GM12874 (cell line): ENCODE data around the gene MAP3K7CL.

Source experiments
- TF ChIP-seq, protein P1 (sequence below): IDR thresholded peaks from 2 replicates; pipeline ENCODE4 v1.5.1; 2011; ENCODE audit warnings: low read depth, mild to moderate bottlenecking, control low read depth, low read length, moderate library complexity; ENCODE audit not compliant: insufficient read depth

Gene MAP3K7CL

DNA sequence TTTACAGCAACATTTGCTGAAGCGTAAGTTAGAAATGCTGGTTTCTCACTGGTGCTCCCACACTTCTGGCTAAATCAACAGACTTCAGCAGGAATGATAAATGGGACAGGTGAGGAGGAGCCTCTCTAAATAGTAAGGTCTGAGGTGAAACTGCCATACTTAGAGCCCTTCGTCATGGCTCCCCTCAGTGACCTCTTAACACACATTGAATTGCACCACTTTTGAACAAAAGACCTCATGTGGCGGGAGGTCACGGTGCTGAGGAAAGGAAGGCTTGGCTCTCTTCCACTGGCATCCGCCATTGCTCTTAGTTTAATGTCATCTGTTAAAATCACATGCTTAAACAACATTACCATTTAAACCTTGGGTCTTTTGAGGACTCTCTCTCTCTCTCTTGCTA, 3.4 kb downstream of the MAP3K7CL start:
- TF ChIP-seq, protein P1, sequence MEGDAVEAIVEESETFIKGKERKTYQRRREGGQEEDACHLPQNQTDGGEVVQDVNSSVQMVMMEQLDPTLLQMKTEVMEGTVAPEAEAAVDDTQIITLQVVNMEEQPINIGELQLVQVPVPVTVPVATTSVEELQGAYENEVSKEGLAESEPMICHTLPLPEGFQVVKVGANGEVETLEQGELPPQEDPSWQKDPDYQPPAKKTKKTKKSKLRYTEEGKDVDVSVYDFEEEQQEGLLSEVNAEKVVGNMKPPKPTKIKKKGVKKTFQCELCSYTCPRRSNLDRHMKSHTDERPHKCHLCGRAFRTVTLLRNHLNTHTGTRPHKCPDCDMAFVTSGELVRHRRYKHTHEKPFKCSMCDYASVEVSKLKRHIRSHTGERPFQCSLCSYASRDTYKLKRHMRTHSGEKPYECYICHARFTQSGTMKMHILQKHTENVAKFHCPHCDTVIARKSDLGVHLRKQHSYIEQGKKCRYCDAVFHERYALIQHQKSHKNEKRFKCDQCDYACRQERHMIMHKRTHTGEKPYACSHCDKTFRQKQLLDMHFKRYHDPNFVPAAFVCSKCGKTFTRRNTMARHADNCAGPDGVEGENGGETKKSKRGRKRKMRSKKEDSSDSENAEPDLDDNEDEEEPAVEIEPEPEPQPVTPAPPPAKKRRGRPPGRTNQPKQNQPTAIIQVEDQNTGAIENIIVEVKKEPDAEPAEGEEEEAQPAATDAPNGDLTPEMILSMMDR = no peak

DNA sequence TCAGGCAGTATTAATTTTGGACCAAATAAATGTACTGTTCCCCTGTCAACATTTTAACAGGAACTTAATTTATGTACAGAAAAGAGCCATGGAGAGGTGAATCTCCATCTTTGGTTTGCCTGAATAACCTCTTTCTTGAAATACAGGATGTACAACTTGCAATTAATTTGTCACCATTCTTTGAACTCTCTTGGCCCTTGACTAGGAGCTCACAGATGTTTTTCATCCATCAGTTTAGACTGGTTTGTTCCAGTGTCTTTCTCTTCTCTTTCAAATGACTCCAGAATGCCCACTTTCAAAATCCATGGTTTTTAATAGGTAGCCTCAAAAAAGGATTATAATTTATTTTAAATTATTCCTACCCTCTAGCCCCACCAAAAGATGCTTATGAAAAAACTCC, 5.0 kb downstream of the MAP3K7CL start:
- TF ChIP-seq, protein P1 = no peak

DNA sequence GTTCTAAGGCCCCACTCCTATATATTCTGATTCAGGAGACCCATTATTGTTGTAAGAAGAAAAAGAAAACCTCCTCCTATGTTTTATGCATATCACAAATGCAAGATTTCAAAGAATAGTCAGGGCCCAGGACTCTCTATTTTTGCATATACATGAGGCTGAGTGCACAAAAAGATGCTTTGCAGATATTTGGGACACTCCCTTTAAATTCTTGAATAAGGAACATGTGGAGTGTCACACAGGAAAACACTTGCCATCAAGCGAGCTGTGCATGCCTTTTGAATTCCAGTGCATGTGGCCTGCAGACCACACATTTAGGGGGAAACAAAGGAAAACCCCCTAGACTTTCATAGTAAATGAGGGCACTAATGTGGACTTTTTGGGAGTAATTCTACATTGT, 5.6 kb downstream of the MAP3K7CL start:
- TF ChIP-seq, protein P1 = no peak

DNA sequence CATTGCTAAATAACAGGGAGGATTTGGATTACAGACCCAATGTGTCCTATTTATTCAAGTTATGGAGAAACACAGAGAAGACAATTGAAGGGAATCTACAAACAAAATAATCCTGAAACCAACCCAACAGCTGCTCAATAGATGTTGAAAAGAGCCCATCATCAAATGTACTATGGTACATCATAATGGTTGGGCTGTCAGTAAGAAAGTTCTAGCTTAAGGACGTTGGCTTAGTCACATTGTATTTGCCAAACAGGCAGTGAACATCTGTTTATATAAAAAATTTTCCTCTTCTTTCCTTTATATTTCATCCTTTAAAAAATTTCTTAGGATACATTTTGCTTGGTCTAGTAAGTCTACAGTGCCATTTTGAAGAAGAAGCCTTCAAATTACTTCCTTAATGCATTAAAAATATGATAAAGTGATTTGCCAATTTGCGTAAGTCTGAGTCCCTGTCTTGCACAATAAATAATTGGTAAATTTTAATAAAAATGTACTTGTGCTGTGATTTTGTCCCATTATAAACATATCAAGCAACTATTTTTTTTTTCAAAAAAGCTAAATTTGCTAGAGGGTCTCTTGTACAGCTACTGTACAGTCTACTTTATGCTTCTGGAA, 14.4 kb downstream of the MAP3K7CL start:
- TF ChIP-seq, protein P1 = no peak

DNA sequence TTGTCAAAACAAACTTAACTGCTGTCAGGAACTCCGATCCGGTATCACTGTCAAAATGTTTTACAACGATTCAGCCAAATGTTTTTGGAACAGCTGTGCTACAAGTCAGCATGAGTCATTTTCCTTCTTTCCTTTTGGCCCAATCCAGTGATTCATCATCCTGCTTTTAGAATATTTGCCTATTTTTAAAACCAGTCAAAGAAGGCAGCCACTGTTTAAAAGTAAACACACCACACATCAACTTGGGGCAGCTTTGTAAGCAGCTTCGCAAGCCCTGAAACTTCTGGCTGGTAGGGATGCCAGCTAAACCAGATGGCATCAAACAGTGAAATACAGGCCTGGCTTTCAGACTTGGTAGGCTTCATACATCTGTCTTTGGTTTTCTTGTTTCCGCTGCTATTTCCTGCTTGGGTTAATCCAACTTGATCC, 14.9 kb downstream of the MAP3K7CL start:
- TF ChIP-seq, protein P1 = no peak

DNA sequence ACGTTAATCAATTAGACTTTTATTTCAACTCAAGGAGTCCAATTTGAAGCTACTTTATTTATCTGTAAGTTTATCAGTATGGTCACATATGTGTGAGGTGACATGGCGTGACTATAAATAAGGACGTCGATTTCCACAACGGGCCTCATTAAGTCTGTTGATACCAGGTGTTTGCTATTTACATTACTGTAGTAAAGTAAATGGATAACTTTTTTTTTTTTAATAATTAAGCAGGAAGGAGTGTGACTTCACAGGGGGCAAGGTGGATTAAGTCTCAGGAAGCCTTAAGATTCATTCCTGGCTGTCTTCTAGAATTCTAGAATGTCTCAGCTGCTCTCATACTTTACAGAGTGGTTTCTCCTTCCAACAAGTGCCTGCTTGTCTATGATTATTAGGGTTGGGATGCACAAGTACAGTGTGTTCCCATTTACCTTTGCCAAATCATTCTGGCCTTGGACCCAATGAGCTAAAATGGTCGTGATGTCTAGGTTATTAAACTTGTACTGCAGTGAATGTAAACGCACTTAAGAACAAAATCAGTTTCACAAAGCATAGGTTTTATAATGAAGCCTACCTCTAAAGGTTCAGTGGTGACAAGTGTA, 15.5 kb downstream of the MAP3K7CL start:
- TF ChIP-seq, protein P1 = no peak

DNA sequence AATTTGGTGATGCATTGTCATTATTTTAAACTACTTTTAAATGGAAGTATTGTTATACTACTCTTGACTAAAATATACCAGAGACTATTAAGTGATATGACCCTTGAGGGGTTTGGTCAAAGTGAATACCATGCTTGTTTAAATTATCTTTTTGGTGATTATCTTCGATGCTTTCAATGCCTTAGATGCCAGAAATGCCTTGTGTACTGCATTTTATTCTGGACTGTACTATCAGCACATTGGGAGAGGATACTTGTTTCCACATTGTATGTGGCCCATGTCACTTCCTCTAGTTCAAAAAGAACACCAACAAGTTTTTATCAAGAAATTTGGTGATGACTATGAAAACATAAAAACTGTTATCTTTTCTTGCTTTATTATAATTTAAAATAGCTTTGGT, 16.3 kb downstream of the MAP3K7CL start:
- TF ChIP-seq, protein P1 = no peak
